Heart right ventricle (tissue), 16 donors: ENCODE data around the gene PXDN. TPM values are rescaled to one million over a fixed set of nuclear protein-coding genes. Genes with fewer than 3 reads are reported as not detected.

Experiments used
- ATAC-seq, 8 donors: fragments of 200-7000 bp; cut with Tn5 transposase; one replicate each; pipeline ENCODE4 v1.9.1; 2020; ENCODE audit warnings: mild to moderate bottlenecking in 8 of 8, moderate library complexity in 8 of 8, moderate number of reproducible peaks in 1 of 8
- DNase-seq, 2 donors: peaks; one replicate each; pipeline ENCODE4 v3.0.0-alpha.2; 2020
- H3K27ac ChIP-seq, 10 donors: fragments of 200-600 bp; sonication (generic) in 2 of 10; one replicate each; pipeline versions ENCODE4 v1.5.0 to v1.8.0; 2020 to 2022; ENCODE audit warnings: mild to moderate bottlenecking in 3 of 10
- H3K27me3 ChIP-seq, 7 donors: fragments of 200-600 bp; one replicate each; pipeline ENCODE4 v1.8.0; 2021 to 2022; ENCODE audit warnings: mild to moderate bottlenecking in 2 of 7
- H3K36me3 ChIP-seq, 9 donors: fragments of 200-600 bp; sonication (generic) in 1 of 9; one replicate each; pipeline versions ENCODE4 v1.5.0 to v1.8.0; 2020 to 2022; ENCODE audit warnings: mild to moderate bottlenecking in 2 of 9
- H3K4me1 ChIP-seq, 9 donors: fragments of 200-600 bp; sonication (generic) in 1 of 9; one replicate each; pipeline versions ENCODE4 v1.5.0 to v1.8.0; 2020 to 2022; ENCODE audit warnings: mild to moderate bottlenecking in 4 of 9
- H3K4me3 ChIP-seq, 10 donors: fragments of 200-600 bp; sonication (generic) in 2 of 10; one replicate each; pipeline versions ENCODE4 v1.5.0 to v1.8.0; 2020 to 2022; ENCODE audit warnings: mild to moderate bottlenecking in 7 of 10, moderate library complexity in 2 of 10
- H3K9me3 ChIP-seq, 11 donors: fragments of 200-600 bp in 10 of 11; sonication (generic) in 2 of 11; one replicate each; pipeline versions ENCODE4 v1.5.0 to v1.8.0; 2013 to 2022; ENCODE audit warnings: mild to moderate bottlenecking in 2 of 11, control low read depth in 1 of 11, moderate library complexity in 1 of 11
- CTCF ChIP-seq, 9 donors: fragments of 200-600 bp; sonication (generic) in 2 of 9; IDR thresholded peaks; one replicate each; pipeline versions ENCODE4 v1.5.0 to v1.8.0; 2021 to 2022; ENCODE audit warnings: antibody characterized with exemption in 9 of 9, mild to moderate bottlenecking in 5 of 9, moderate library complexity in 1 of 9
- WGBS, 2 donors: extraction: QIAGEN DNeasy Blood & Tissue Kit; methylation state at CpG; one replicate each; pipeline ENCODE4 v1.1.7; 2013; ENCODE audit warnings: inconsistent platforms in 1 of 2; 5-methylcytosine and 5-hydroxymethylcytosine counted together
- intact Hi-C, 10 donors: fragments of 100-400 bp; cut with DNase I; formaldehyde crosslinking; loops; one replicate each; pipeline versions ENCODE4 v1.11.1 to v1.14.2; 2022
- polyA plus RNA-seq, 2 donors: library from polyadenylated mRNA; stranded (reverse); fragments of 200-250 nt; gene quantifications; one replicate each; pipeline ENCODE4 v1.2.3, GENCODE V29; 2013
- total RNA-seq, 10 donors: library from RNA; stranded (reverse); fragmentation: NEBNext Ultra II Directional in 3 of 10; extraction: Animal tissue kit (Norgen Biotek cat#: 25700) in 3 of 10; gene quantifications; one replicate each; pipeline versions ENCODE4 v1.2.1 to v1.2.4, GENCODE V29; 2021 to 2023
- donor health status: Arrhythmogenic right ventricular cardiomyopathy.
- donor health status: ischemic (EF 13 %, LVEDD 7.1; RV severe dilation, severe dysfunction).
- donor health status: healthy with polysubstance abuse.
- donor health status: DM: no; HTN: yes; CAD: no.
- donor health status: DM: no; HTN: no; CAD: no.
- donor health status: ischemic (EF 25% LVEDD 6.9; RV normal size, moderate dysfunction).
- donor health status: ischemic (EF 25% LVEDD 5.7; RV mildly dilated, moderate dysfunction).
- donor health status: healthy.
- donor health status: DM: yes; HTN: yes; CAD: no.
- donor health status: Ischemic cardiomyopathy.
- donor health status: ischemic (EF 35%, LVEDD 5.7; RV mildly dilated, moderate dysfunction).
- donor health status: nonischemic (EF 11% LVEDD 7.7; RV severe dilation, severe dysfunction).
- donor health status: DM: yes; HTN: yes; CAD: no.
- donor health status: PGD.
- donor health status: ischemic (EF 29% LVEDD 5.4; RV normal size, mild dysfunction).
- donor health status: nonischemic (EF 23%, LVEDD 6.1; RV moderate dilation, normal function).

PXDN gene
- total and polyA plus RNA-seq, 12 donors: 7.8 to 65.0 (median 18.9) TPM

DNA sequence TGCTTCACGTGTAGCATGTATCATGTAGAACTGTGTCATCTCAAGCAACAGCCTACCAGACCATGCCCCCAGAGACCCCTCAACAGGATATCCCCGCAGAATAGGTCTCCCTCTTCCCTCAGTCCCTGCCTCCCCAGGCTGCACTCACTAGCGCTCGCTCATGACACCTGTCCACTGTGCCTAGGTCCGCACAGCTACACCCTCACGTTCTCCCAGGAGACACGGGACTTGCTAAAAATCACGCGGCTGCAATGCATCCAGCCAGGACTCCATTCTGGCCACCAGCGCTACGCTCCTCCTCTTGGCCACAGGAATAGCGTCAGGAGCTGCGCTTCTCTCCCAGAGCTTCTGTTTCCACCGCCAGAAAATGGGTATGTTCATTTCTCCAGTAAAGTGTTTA is 2.5 kb downstream of the PXDN start:
- 79 to 86% methylated on average over 14 of the region's 14 CpGs for WGBS, 2 donors
- TF ChIP-seq CTCF (IDR thresholded peaks at IDR 0.05): no peak
- ATAC-seq (no peak), DNase-seq (peak in 1 of 2 donors; percentile 3)
- H3K4me3 ChIP-seq: peak overlapping the region in 4 of 10 donors; percentile 69 to 75 (median 74)
- H3K36me3 ChIP-seq: peaks cover 0 to 6% (median 0%) of the 10 kb centered on the region in 9 donors
- intact Hi-C loops: loop anchor here in 8 of 10 donors (2.0 to 10.0 kb wide), 9 partner anchors 25 to 151 kb away; no protein-coding TSS in a partner anchor
- peaks cover 0 to 74% (median 50%) of the 10 kb centered on the region in 9 donors for H3K4me1 ChIP-seq
- H3K27me3 ChIP-seq: peaks cover 0 to 40% (median 11%) of the 10 kb centered on the region in 7 donors
- H3K27ac ChIP-seq: peak overlapping the region in 7 of 10 donors; percentile 81 to 97 (median 93)
- peaks cover 0 to 4% (median 0%) of the 10 kb centered on the region in 11 donors for H3K9me3 ChIP-seq

DNA sequence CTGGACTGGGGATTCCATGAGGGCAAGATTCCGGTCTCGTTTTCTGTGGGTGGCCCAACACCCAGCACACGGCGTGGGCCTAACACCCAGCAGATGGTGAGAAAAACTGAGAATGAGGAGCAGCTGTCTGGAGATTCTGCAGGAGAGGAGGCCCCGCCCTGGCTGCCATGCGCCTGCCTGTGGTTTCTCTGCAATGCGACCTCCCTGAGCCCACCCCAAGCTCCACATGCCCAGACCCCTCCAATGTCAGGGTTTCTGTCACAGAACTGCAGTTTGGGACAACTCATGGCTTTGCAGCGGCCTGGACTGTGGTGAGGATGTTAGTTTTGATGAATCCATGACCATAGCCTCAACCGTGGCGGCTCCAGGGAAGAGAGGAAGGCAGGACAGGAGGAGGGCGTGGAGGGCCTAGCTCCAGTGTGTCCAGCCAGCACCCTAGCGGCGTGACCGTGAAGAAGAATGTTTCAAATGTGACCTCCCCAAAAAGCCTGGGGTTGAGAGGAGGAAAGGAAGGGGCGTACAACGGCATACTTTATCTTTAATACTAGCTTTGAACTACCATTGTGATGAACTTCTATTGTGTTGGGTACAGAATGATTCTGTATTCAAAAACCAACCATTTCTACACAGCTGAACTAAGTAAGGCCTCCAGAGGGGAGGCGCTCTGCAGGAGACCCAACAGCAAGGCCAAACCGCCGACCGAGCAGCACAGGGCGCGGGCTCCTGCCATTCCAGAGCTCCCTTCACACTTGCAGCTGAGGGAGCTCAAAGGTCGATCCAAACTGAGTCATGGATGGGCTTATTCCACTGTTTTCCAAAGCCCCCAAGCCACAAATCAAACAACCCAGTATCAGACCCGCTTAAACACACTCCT is 3.4 kb downstream of the PXDN start:
- Histone ChIP-seq H3K9me3 (peaks cover 0 to 7% (median 0%) of the 10 kb centered on the region in 11 donors), H3K4me1 (peaks cover 0 to 83% (median 58%) of the 10 kb centered on the region in 9 donors), H3K4me3 (no peak overlapping the region), H3K27me3 (peaks cover 0 to 32% (median 11%) of the 10 kb centered on the region in 7 donors), H3K27ac (peak overlapping the region in 8 of 10 donors; percentile 30 to 95 (median 60)), H3K36me3 (peaks cover 0 to 6% (median 0%) of the 10 kb centered on the region in 9 donors)
- intact Hi-C loops: loop anchor here in 6 of 10 donors (5.0 to 10.0 kb wide), 5 partner anchors 34 to 149 kb away; no protein-coding TSS in a partner anchor
- WGBS, 2 donors: 87 to 88% methylated on average over 24 of the region's 24 CpGs
- no peak for TF ChIP-seq CTCF (IDR thresholded peaks at IDR 0.05)
- ATAC-seq (no peak), DNase-seq (no peak)

GRCh38 chr2:1739961-1740715 is 4.2 kb downstream of the PXDN start:
- peak overlapping the region in 9 of 10 donors; percentile 31 to 77 (median 61) for H3K27ac ChIP-seq
- WGBS, 2 donors: 54 to 67% methylated on average over 21 to 22 of the region's 22 CpGs
- no peak for DNase-seq
- H3K4me1 ChIP-seq: peaks cover 0 to 77% (median 51%) of the 10 kb centered on the region in 9 donors
- H3K9me3 ChIP-seq: peaks cover 0 to 15% (median 6%) of the 10 kb centered on the region in 11 donors
- no peak for ATAC-seq
- peaks cover 0 to 26% (median 9%) of the 10 kb centered on the region in 7 donors for H3K27me3 ChIP-seq
- no peak overlapping the region for H3K4me3 ChIP-seq
- peaks cover 0 to 6% (median 0%) of the 10 kb centered on the region in 9 donors for H3K36me3 ChIP-seq
- no peak for TF ChIP-seq CTCF (IDR thresholded peaks at IDR 0.05)
- intact Hi-C loops: loop anchor here in 6 of 10 donors (5.0 to 10.0 kb wide), 5 partner anchors 33 to 148 kb away; no protein-coding TSS in a partner anchor
